A673 (cell line): ENCODE results near the gene KHDC1. TPM values are rescaled to one million over a fixed set of nuclear protein-coding genes. Genes with fewer than 3 reads are reported as not detected.
A peak's percentile ranks its signal among the peaks of the same experiment; 100 is the strongest.
"Not testable (repeated sequence)": the region's sequence is repeated elsewhere in the genome, so short reads cannot be mapped to it uniquely, and the experiment has no call there.

Source experiments
- Bru-seq: library from RNA; stranded (reverse); fragments of 400-500 nt; gene quantifications from one replicate; lab custom pipeline; 2021; lab: Mats Ljungman, UMichigan
- BruChase-seq, 2 experiments: library from RNA; stranded (reverse); fragments of 400-500 nt; gene quantifications; one replicate each; lab custom pipeline; 2021; lab: Mats Ljungman, UMichigan
- BruUV-seq: library from RNA; stranded (reverse); fragments of 400-500 nt; replicated peaks from 2 replicates; lab custom pipeline; 2021; lab: Mats Ljungman, UMichigan
- CTCF ChIA-PET: fragments of 300-600 bp; sonication (Branson Sonifier 250); formaldehyde crosslinking; loops from one replicate; lab custom pipeline; 2022; ENCODE audit warnings: antibody characterized with exemption; lab: Charles Lee
- POLR2A ChIA-PET: fragments of 300-600 bp; sonication (Branson Sonifier 250); formaldehyde crosslinking; loops from one replicate; lab custom pipeline; 2022; ENCODE audit warnings: antibody characterized with exemption; ENCODE audit not compliant: low non-redundant PET; lab: Charles Lee
- DNase-seq: peaks from one replicate; pipeline ENCODE4 v3.0.0-alpha.2; 2015; ENCODE audit warnings: low spot score
- H3K27ac ChIP-seq: fragments of 200-600 bp; sonication (generic); 2 replicates; pipeline ENCODE4 v1.5.1; 2016; ENCODE audit warnings: mixed run types, low read depth, mild to moderate bottlenecking, mixed read lengths, antibody characterized with exemption, low read length; ENCODE audit not compliant: poor library complexity, severe bottlenecking
- H3K27me3 ChIP-seq: fragments of 200-600 bp; sonication (generic); replicated peaks from 2 replicates; pipeline ENCODE4 v1.6.1; 2017; ENCODE audit warnings: mixed run types, low read depth, mild to moderate bottlenecking, mixed read lengths, antibody characterized with exemption, low read length; ENCODE audit not compliant: insufficient read depth, poor library complexity
- H3K36me3 ChIP-seq: fragments of 200-600 bp; sonication (generic); 2 replicates; pipeline ENCODE4 v1.6.1; 2016; ENCODE audit warnings: mixed run types, mild to moderate bottlenecking, mixed read lengths, antibody characterized with exemption, low read length; ENCODE audit not compliant: insufficient read depth, poor library complexity, severe bottlenecking
- H3K4me1 ChIP-seq: fragments of 200-600 bp; sonication (generic); 2 replicates; pipeline ENCODE4 v1.6.1; 2017; ENCODE audit warnings: mixed run types, mild to moderate bottlenecking, mixed read lengths, antibody characterized with exemption, low read length; ENCODE audit not compliant: insufficient read depth, poor library complexity, severe bottlenecking
- H3K4me3 ChIP-seq: fragments of 200-600 bp; sonication (generic); 2 replicates; pipeline ENCODE4 v1.5.1; 2016; ENCODE audit warnings: low read depth, mixed run types, mild to moderate bottlenecking, mixed read lengths, low read length; ENCODE audit not compliant: poor library complexity, severe bottlenecking
- H3K9me3 ChIP-seq: fragments of 200-600 bp; sonication (generic); 2 replicates; pipeline ENCODE4 v1.6.1; 2016; ENCODE audit warnings: mixed run types, low read depth, mild to moderate bottlenecking, mixed read lengths, antibody characterized with exemption, low read length; ENCODE audit not compliant: poor library complexity, severe bottlenecking
- CTCF ChIP-seq: fragments of 300-800, 200-600 bp; sonication (generic); conservative IDR thresholded peaks from 2 replicates; pipeline ENCODE4 v1.5.1; 2017; ENCODE audit warnings: low read depth, mild to moderate bottlenecking, antibody characterized with exemption, low read length, moderate library complexity, mixed read lengths
- EZH2 ChIP-seq: fragments of 200-600 bp; sonication (generic); IDR thresholded peaks from 2 replicates; pipeline ENCODE4 v1.6.1; 2017; ENCODE audit warnings: borderline replicate concordance, low read depth, mild to moderate bottlenecking, mixed read lengths, antibody characterized with exemption, low read length; ENCODE audit not compliant: poor library complexity, severe bottlenecking
- intact Hi-C: fragments of 100-400 bp; cut with micrococcal nuclease; formaldehyde crosslinking; loops from one replicate; pipeline ENCODE4 v1.10.0; 2022; ENCODE audit not compliant: unreplicated experiment
- long read RNA-seq: library from polyadenylated mRNA; stranded (forward); transcript quantifications from one replicate; pipeline ENCODE4 v2.0.0, GENCODE V29; 2022
- total RNA-seq: library from RNA; stranded (reverse); gene quantifications from 2 replicates; pipeline ENCODE4 v1.2.3, GENCODE V29; 2021

The KHDC1 gene, protein sequence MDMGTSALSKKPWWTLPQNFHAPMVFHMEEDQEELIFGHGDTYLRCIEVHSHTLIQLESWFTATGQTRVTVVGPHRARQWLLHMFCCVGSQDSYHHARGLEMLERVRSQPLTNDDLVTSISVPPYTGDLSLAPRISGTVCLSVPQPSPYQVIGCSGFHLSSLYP
- total RNA-seq (11.1 TPM in 2 replicates), Bru-seq, nascent RNA (percentile 67 among the genes with signal in this experiment), BruChase-seq, experiment 1, labeled RNA remaining after a 2-hour chase (percentile 65 among the genes with signal in this experiment), BruChase-seq, experiment 2, labeled RNA remaining after a 6-hour chase (percentile 65 among the genes with signal in this experiment)
- long read RNA-seq, transcript KHDC1-202 (5 exons, 1,430 nt), result major isoform, 11 of 26 reads
- long read RNA-seq, partial matches to known transcripts, result 2 of 26 reads
- long read RNA-seq, other reads (novel, unspliced or antisense), result 9 of 26 reads

- peak; percentile 80 for DNase-seq
- 0 out of 2 replicates have a peak, but pooled peaks have one; percentile 19 for TF ChIP-seq CTCF
- no peak for TF ChIP-seq EZH2
- Histone ChIP-seq H3K27ac (peak within 1 kb of the TSS; percentile 60), H3K9me3 (no peaks in the 10 kb centered on the region), H3K4me3 (peak within 1 kb of the TSS; percentile 64), H3K4me1 (peaks cover 8% of the 10 kb centered on the region), H3K27me3 (no peaks in the 10 kb centered on the region), H3K36me3 (no peaks in the 10 kb centered on the region)
- ChIA-PET CTCF (no interaction called here), POLR2A (interaction anchor here (0.7 kb wide), 1 partner anchor 159 kb away, joined by 5 read pairs; no protein-coding TSS in a partner anchor)
- no TSS peak for BruUV-seq
- intact Hi-C loops, result no loop called here
Measured at GRCh38 chr6:73262671-73263569, at the start of gene KHDC1. TSS of gene KHDC1 (minus strand) at chr6:73263196. CDS start at chr6:73242517, 20,679 bp downstream.

DNA sequence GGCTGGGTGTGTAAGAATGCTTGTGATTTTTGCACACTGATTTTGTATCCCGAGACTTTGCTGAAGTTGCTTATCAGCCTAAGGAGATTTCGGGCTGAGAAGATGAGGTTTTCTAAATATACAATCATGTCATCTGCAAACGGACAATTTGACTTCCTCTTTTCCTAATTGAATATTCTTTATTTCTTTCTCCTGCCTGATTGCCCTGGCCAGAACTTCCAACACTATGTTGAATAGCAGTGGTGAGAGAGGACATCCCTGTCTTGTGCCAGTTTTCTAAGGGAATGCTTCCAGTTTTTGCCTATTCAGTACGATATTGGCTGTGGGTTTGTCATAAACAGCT, 47.5 kb upstream of the KHDC1 start:
- peak overlapping the region; percentile 72 for H3K4me3 ChIP-seq
- H3K9me3 ChIP-seq, H3K27me3 ChIP-seq, H3K4me1 ChIP-seq, POLR2A ChIA-PET, CTCF ChIA-PET, DNase-seq, intact Hi-C loops, H3K36me3 ChIP-seq, BruUV-seq: not testable (repeated sequence)
- peak overlapping the region; percentile 62 for H3K27ac ChIP-seq

DNA sequence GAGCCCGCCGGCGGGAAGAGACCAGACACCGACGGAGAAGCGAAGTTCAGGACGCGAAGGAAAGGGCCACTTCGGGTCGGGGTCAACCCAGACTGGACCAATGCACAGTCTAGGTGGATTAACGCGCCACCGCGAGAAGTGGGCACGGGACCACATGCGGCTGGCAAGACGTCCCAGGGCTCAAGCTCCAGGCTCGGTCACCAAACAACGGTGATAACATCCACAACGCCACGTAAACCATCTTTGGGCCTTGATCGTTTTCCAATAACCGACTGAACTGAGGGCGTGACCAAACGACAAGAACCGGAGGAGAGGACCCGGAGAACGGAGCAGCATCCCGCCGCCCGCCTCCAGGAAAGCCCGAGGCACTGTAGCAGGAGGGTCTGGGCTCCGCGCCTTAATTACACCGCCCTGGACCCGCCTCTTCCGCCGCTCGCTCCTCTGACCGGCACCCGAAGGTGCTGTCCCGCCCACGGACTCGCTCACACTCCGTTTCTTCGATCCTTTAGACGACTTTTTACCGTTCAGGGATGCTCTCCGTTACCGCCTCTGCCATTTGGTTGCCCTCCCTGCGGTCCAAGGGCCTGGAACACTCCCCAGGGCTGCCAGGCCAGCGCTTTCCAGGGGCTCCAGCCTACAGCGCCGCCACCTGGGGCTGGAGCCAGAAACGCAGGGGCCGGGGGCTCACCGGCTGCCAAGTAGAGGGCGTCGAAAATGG, 46.9 kb upstream of the KHDC1 start:
- Histone ChIP-seq H3K27ac (peak overlapping the region; percentile 62), H3K9me3 (no peaks in the 10 kb centered on the region), H3K4me3 (peak overlapping the region; percentile 72), H3K4me1 (no peaks in the 10 kb centered on the region), H3K36me3 (no peaks in the 10 kb centered on the region), H3K27me3 (no peaks in the 10 kb centered on the region)
- ChIA-PET POLR2A (no interaction called here), CTCF (interaction anchor here (0.9 kb wide), 1 partner anchor 24 kb away, joined by 4 read pairs; no protein-coding TSS in a partner anchor)
- intact Hi-C loops, result no loop called here
- TF ChIP-seq EZH2 (no peak), CTCF (peak; percentile 72)
- BruUV-seq, result TSS peak; percentile 26
- DNase-seq, result peak; percentile 61
